GM06990 (cell line): ENCODE data around the gene GPR158.

Experiments used
- DNase-seq: peaks from one replicate; pipeline ENCODE4 v3.0.0-alpha.2; 2011; ENCODE audit not compliant: insufficient read length; ENCODE audit errors: extremely low read depth
- H3K27me3 ChIP-seq: replicated peaks from 2 replicates; pipeline ENCODE4 v1.6.0; 2011; ENCODE audit warnings: low read length; ENCODE audit not compliant: control insufficient read depth, insufficient read depth
- H3K36me3 ChIP-seq: 2 replicates; pipeline ENCODE4 v1.5.1; 2011; ENCODE audit warnings: low read length; ENCODE audit not compliant: control insufficient read depth, insufficient read depth
- H3K4me3 ChIP-seq: replicated peaks from 2 replicates; pipeline ENCODE4 v1.5.1; 2011; ENCODE audit warnings: low read depth, mild to moderate bottlenecking, control low read depth, low read length
- CTCF ChIP-seq: IDR thresholded peaks from 2 replicates; pipeline ENCODE4 v1.5.1; 2011; ENCODE audit warnings: low read length, control low read depth, mild to moderate bottlenecking, inconsistent platforms; ENCODE audit not compliant: insufficient read depth, poor library complexity, severe bottlenecking

GPR158 gene

GRCh38 chr10:25231751-25232150 lies 57.0 kb downstream of the GPR158 start:
- Histone ChIP-seq H3K4me3 (no peak overlapping the region), H3K36me3 (no peaks in the 10 kb centered on the region), H3K27me3 (no peaks in the 10 kb centered on the region)
- TF ChIP-seq CTCF: no peak
- DNase-seq: no peak

GRCh38 chr10:25232204-25232603 lies 57.4 kb downstream of the GPR158 start:
- no peak for TF ChIP-seq CTCF
- Histone ChIP-seq H3K4me3 (no peak overlapping the region), H3K27me3 (no peaks in the 10 kb centered on the region), H3K36me3 (no peaks in the 10 kb centered on the region)
- DNase-seq: no peak

GRCh38 chr10:25245165-25245564 lies 70.4 kb downstream of the GPR158 start:
- no peaks in the 10 kb centered on the region for H3K27me3 ChIP-seq
- H3K4me3 ChIP-seq: no peak overlapping the region
- TF ChIP-seq CTCF: no peak
- DNase-seq: no peak
- H3K36me3 ChIP-seq: no peaks in the 10 kb centered on the region

- no peak for TF ChIP-seq CTCF
- Histone ChIP-seq H3K27me3 (no peaks in the 10 kb centered on the region), H3K4me3 (no peak overlapping the region), H3K36me3 (no peaks in the 10 kb centered on the region)
- no peak for DNase-seq
Observed at GRCh38 chr10:25257646-25258045, 82.8 kb downstream of the GPR158 start.

GRCh38 chr10:25261110-25261509 lies 86.3 kb downstream of the GPR158 start:
- no peak for TF ChIP-seq CTCF
- no peaks in the 10 kb centered on the region for H3K27me3 ChIP-seq
- no peaks in the 10 kb centered on the region for H3K36me3 ChIP-seq
- H3K4me3 ChIP-seq: no peak overlapping the region
- DNase-seq: no peak

- Histone ChIP-seq H3K36me3 (no peaks in the 10 kb centered on the region), H3K4me3 (no peak overlapping the region), H3K27me3 (no peaks in the 10 kb centered on the region)
- DNase-seq: no peak
- TF ChIP-seq CTCF: no peak
Observed at GRCh38 chr10:25261558-25261957, 86.8 kb downstream of the GPR158 start.
